Ramos (cell line): ENCODE data around the gene GRIK3.
"Not testable (repeated sequence)": the region's sequence is repeated elsewhere in the genome, so short reads cannot be mapped to it uniquely, and the experiment has no call there.

ENCODE experiments used
- in situ Hi-C: fragments of 300-500 bp; cut with MboI; formaldehyde crosslinking; loops from one replicate; pipeline ENCODE4 v1.14.3; 2022; ENCODE audit warnings: low sequenced_read_pairs; ENCODE audit not compliant: unreplicated experiment

The GRIK3 gene

GRCh38 chr1:36778740-36779139 lies 255.6 kb downstream of the GRIK3 start:
- in situ Hi-C loops: no loop called here

- in situ Hi-C loops: no loop called here
Measured at GRCh38 chr1:36776948-36777831, 257.1 kb downstream of the GRIK3 start.

- in situ Hi-C loops: no loop called here
Measured at GRCh38 chr1:36776256-36776655, 258.1 kb downstream of the GRIK3 start.

GRCh38 chr1:36775716-36776115 lies 258.6 kb downstream of the GRIK3 start:
- in situ Hi-C loops: no loop called here

GRCh38 chr1:36773827-36774541 lies 260.3 kb downstream of the GRIK3 start:
- in situ Hi-C loops: no loop called here

GRCh38 chr1:36772647-36773495 lies 261.4 kb downstream of the GRIK3 start:
- in situ Hi-C loops: no loop called here

- in situ Hi-C loops: no loop called here
Measured at GRCh38 chr1:36771660-36772284, 262.5 kb downstream of the GRIK3 start.

- in situ Hi-C loops: no loop called here
Measured at GRCh38 chr1:36771240-36771639, 263.1 kb downstream of the GRIK3 start.

- in situ Hi-C loops: no loop called here
Measured at GRCh38 chr1:36769886-36770830, 264.2 kb downstream of the GRIK3 start.

- in situ Hi-C loops: no loop called here
Measured at GRCh38 chr1:36768486-36769178, 265.7 kb downstream of the GRIK3 start.

- in situ Hi-C loops: not testable (repeated sequence)
Measured at GRCh38 chr1:36767429-36767828, 266.9 kb downstream of the GRIK3 start.

- in situ Hi-C loops: no loop called here
Measured at GRCh38 chr1:36766481-36766880, 267.8 kb downstream of the GRIK3 start.

GRCh38 chr1:36765785-36766300 lies 268.5 kb downstream of the GRIK3 start:
- in situ Hi-C loops: no loop called here

- in situ Hi-C loops: no loop called here
Measured at GRCh38 chr1:36764798-36765197, 269.5 kb downstream of the GRIK3 start.

- in situ Hi-C loops: no loop called here
Measured at GRCh38 chr1:36763771-36764170, 270.5 kb downstream of the GRIK3 start.

- in situ Hi-C loops: no loop called here
Measured at GRCh38 chr1:36762174-36762573, 272.1 kb downstream of the GRIK3 start.

GRCh38 chr1:36761113-36761512 lies 273.2 kb downstream of the GRIK3 start:
- in situ Hi-C loops: no loop called here

- in situ Hi-C loops: no loop called here
Measured at GRCh38 chr1:36760081-36760480, 274.2 kb downstream of the GRIK3 start.
